Suprapubic skin (tissue), 4 donors: ENCODE results near the gene MAP3K8. TPM values are rescaled to one million over a fixed set of nuclear protein-coding genes. Genes with fewer than 3 reads are reported as not detected.

Source experiments
- DNase-seq, 2 donors: peaks; one replicate each; pipeline ENCODE4 v3.0.0-alpha.2; 2019; ENCODE audit warnings: low spot score in 2 of 2
- H3K27ac ChIP-seq: fragments of 200-600 bp; sonication (generic); one replicate; pipeline ENCODE4 v1.5.1; 2019
- H3K27me3 ChIP-seq: fragments of 200-600 bp; sonication (generic); one replicate; pipeline ENCODE4 v1.5.1; 2019
- H3K36me3 ChIP-seq: fragments of 200-600 bp; sonication (generic); one replicate; pipeline ENCODE4 v1.5.1; 2019
- H3K4me1 ChIP-seq: fragments of 200-600 bp; sonication (generic); one replicate; pipeline ENCODE4 v1.5.1; 2019
- H3K4me3 ChIP-seq: fragments of 200-600 bp; sonication (generic); one replicate; pipeline ENCODE4 v1.5.1; 2019; ENCODE audit warnings: mild to moderate bottlenecking
- H3K9me3 ChIP-seq: fragments of 200-600 bp; sonication (generic); one replicate; pipeline ENCODE4 v1.5.1; 2019
- CTCF ChIP-seq, 2 donors: fragments of 200-600 bp in 1 of 2; fragments of 450-650 bp in 1 of 2; sonication (generic) in 1 of 2; IDR thresholded peaks; one replicate each; pipeline ENCODE4 v1.5.1; 2016 to 2019; ENCODE audit warnings: antibody characterized with exemption in 2 of 2, mild to moderate bottlenecking in 1 of 2, moderate library complexity in 1 of 2
- EP300 ChIP-seq: sonication (generic); formaldehyde crosslinking; IDR thresholded peaks from one replicate; pipeline ENCODE4 v1.6.1; 2017; ENCODE audit warnings: antibody characterized with exemption
- POLR2A ChIP-seq, 2 donors: fragments of 450-650 bp; IDR thresholded peaks; one replicate each; pipeline ENCODE4 v1.6.1; 2017; ENCODE audit warnings: antibody characterized with exemption in 2 of 2, mild to moderate bottlenecking in 2 of 2, moderate library complexity in 2 of 2
- POLR2AphosphoS5 ChIP-seq, 3 donors: sonication (generic); formaldehyde crosslinking; IDR thresholded peaks; one replicate each; pipeline ENCODE4 v1.6.1; 2017; ENCODE audit warnings: antibody characterized with exemption in 3 of 3
- WGBS: methylation state at CpG from one replicate; pipeline ENCODE4 v1.1.5; 2018; 5-methylcytosine and 5-hydroxymethylcytosine counted together
- total RNA-seq, 4 donors: library from RNA; depleted of rRNA; stranded (reverse); fragments of >200 nt; gene quantifications; one replicate each; pipeline ENCODE4 v1.1.0, GENCODE V29; 2016

MAP3K8 gene
- total RNA-seq, 4 donors from 2014 or later = 21.9 to 56.4 (median 54.2) TPM

- 85% methylated on average over 3 of the region's 3 CpGs for WGBS
- H3K36me3 ChIP-seq = no peaks in the 10 kb centered on the region
- no peaks in the 10 kb centered on the region for H3K9me3 ChIP-seq
- no peak overlapping the region for H3K27ac ChIP-seq
- no peak for DNase-seq
- H3K27me3 ChIP-seq = no peaks in the 10 kb centered on the region
- H3K4me3 ChIP-seq = no peak overlapping the region
- H3K4me1 ChIP-seq = peaks cover 6% of the 10 kb centered on the region
- TF ChIP-seq EP300 (no peak), POLR2AphosphoS5 (IDR thresholded peaks at IDR 0.05) (no peak), CTCF (IDR thresholded peaks at IDR 0.05) (no peak), POLR2A (IDR thresholded peaks at IDR 0.05) (no peak)
Measured at GRCh38 chr10:30509508-30509907, 75.5 kb downstream of the MAP3K8 start.

GRCh38 chr10:30510184-30510931 is 76.4 kb downstream of the MAP3K8 start:
- Histone ChIP-seq H3K4me3 (no peak overlapping the region), H3K27me3 (no peaks in the 10 kb centered on the region), H3K27ac (no peak overlapping the region), H3K36me3 (no peaks in the 10 kb centered on the region), H3K9me3 (no peaks in the 10 kb centered on the region), H3K4me1 (peaks cover 6% of the 10 kb centered on the region)
- DNase-seq = no peak
- TF ChIP-seq CTCF (IDR thresholded peaks at IDR 0.05) (no peak), EP300 (no peak), POLR2A (IDR thresholded peaks at IDR 0.05) (no peak), POLR2AphosphoS5 (IDR thresholded peaks at IDR 0.05) (no peak)
- 59% methylated on average over 8 of the region's 8 CpGs for WGBS

DNA sequence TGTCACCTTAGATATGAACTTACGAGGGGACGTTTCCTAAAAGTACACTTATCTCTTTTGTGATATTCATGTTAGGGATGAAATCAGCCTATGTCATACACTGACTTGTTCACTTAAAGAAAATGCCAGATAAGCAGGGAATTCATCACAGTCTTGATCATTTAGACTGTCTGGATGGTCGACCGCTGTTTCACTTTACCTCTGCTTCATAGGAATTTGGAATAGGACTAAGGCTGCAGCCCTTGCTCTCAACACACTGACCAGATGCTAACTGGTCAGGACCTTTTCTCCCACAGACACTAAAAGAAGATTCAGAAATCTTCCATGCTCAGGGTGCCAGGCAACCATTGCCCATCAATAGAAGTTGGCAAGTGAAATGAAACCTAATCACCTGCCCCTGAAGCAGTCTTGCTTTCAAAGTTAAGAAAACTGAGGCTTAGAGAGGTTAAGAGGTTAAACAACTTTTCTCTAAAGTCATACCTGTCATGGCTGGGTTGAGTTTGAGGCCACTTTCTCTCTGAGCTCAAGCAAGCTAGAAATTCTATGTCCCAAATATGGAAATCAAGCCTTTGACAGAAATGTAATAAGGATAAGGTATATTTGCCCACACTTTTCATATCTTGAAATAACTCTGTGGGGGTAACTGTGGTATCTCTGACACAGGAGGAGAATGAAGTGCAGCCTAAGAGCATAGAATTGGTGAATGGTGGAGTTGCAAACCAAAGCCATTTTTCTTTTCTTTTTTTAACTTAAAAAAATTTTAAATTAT is 77.1 kb downstream of the MAP3K8 start:
- Histone ChIP-seq H3K27ac (peak overlapping the region; percentile 30), H3K9me3 (no peaks in the 10 kb centered on the region), H3K27me3 (no peaks in the 10 kb centered on the region), H3K4me1 (peaks cover 6% of the 10 kb centered on the region), H3K4me3 (no peak overlapping the region), H3K36me3 (no peaks in the 10 kb centered on the region)
- no peak for TF ChIP-seq CTCF (IDR thresholded peaks at IDR 0.05)
- TF ChIP-seq POLR2A (IDR thresholded peaks at IDR 0.05) = no peak
- no peak for TF ChIP-seq EP300
- TF ChIP-seq POLR2AphosphoS5 (IDR thresholded peaks at IDR 0.05) = no peak
- 53% methylated on average over 4 of the region's 4 CpGs for WGBS
- no peak for DNase-seq

Other genes starting within 250 kb of the MAP3K8 start
- 10 to 100 TPM; 17.7 to 25.7 (median 18.2) TPM for gene MTPAP, start 84.9 kb upstream of the MAP3K8 start, total RNA-seq
- gene LYZL2, start 195.6 kb downstream of the MAP3K8 start, total RNA-seq = not detected